DMS53 (cell line): ENCODE data around the gene RTN4R.

ENCODE experiments used
- DNase-seq: peaks from one replicate; lab custom pipeline; 2025; lab: John Stamatoyannopoulos, UW

RTN4R gene

GRCh38 chr22:20228939-20229272 is 39.2 kb downstream of the RTN4R start:
- DNase-seq = no peak

- DNase-seq = no peak
Measured at GRCh38 chr22:20228055-20228938, 39.8 kb downstream of the RTN4R start.

GRCh38 chr22:20227363-20227762 is 40.8 kb downstream of the RTN4R start:
- DNase-seq = no peak

GRCh38 chr22:20226760-20227350 is 41.3 kb downstream of the RTN4R start:
- DNase-seq = no peak

- DNase-seq = no peak
Measured at GRCh38 chr22:20226077-20226716, 41.9 kb downstream of the RTN4R start.

- DNase-seq = no peak
Measured at GRCh38 chr22:20225693-20225966, 42.5 kb downstream of the RTN4R start.

- DNase-seq = no peak
Measured at GRCh38 chr22:20224917-20225692, 43.0 kb downstream of the RTN4R start.

GRCh38 chr22:20224256-20224626 is 43.9 kb downstream of the RTN4R start:
- DNase-seq = no peak

GRCh38 chr22:20223421-20224255 is 44.5 kb downstream of the RTN4R start:
- DNase-seq = no peak

- DNase-seq = no peak
Measured at GRCh38 chr22:20222764-20223420, 45.2 kb downstream of the RTN4R start.

GRCh38 chr22:20221421-20222340 is 46.4 kb downstream of the RTN4R start:
- DNase-seq = no peak

- no peak for DNase-seq
Measured at GRCh38 chr22:20220629-20221026, 47.5 kb downstream of the RTN4R start.

GRCh38 chr22:20219667-20220628 is 48.2 kb downstream of the RTN4R start:
- no peak for DNase-seq

- DNase-seq = no peak
Measured at GRCh38 chr22:20218987-20219386, 49.1 kb downstream of the RTN4R start.

- DNase-seq = no peak
Measured at GRCh38 chr22:20218326-20218872, 49.7 kb downstream of the RTN4R start.

- no peak for DNase-seq
Measured at GRCh38 chr22:20217563-20217962, 50.6 kb downstream of the RTN4R start.

- DNase-seq = peak; percentile 41
Measured at GRCh38 chr22:20216863-20217499, 51.1 kb downstream of the RTN4R start.

GRCh38 chr22:20215742-20216141 is 52.4 kb downstream of the RTN4R start:
- DNase-seq = no peak
